ENCODE data around the gene ADGRV1.

The ADGRV1 gene

DNA sequence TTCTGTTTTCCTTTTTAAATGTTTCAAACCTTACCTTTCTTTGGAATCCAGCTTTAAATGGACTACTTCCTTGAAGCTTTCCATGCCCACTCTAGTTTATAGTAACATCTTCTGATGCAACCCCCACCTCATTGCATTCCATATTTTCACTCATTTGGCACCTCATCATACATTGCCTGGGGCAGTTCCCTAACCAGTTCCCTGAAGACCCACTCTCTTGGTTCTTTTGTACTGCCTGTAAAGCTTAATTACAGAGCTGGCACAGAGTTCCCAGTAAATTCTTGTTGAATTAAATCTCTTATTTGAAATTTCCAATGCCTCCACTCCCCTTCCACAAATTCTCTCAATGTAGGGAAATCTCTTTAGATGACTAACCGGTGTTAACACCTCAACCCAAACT lies 567.3 kb downstream of the ADGRV1 start:
- no peak overlapping the region for H3K4me3 ChIP-seq (replicated peaks; ENCODE audit: insufficient read depth, low read length)
- DNase-seq (ENCODE audit: low read depth in 1 of 2, low spot score in 1 of 2) = no peak
- TF ChIP-seq, protein P1, sequence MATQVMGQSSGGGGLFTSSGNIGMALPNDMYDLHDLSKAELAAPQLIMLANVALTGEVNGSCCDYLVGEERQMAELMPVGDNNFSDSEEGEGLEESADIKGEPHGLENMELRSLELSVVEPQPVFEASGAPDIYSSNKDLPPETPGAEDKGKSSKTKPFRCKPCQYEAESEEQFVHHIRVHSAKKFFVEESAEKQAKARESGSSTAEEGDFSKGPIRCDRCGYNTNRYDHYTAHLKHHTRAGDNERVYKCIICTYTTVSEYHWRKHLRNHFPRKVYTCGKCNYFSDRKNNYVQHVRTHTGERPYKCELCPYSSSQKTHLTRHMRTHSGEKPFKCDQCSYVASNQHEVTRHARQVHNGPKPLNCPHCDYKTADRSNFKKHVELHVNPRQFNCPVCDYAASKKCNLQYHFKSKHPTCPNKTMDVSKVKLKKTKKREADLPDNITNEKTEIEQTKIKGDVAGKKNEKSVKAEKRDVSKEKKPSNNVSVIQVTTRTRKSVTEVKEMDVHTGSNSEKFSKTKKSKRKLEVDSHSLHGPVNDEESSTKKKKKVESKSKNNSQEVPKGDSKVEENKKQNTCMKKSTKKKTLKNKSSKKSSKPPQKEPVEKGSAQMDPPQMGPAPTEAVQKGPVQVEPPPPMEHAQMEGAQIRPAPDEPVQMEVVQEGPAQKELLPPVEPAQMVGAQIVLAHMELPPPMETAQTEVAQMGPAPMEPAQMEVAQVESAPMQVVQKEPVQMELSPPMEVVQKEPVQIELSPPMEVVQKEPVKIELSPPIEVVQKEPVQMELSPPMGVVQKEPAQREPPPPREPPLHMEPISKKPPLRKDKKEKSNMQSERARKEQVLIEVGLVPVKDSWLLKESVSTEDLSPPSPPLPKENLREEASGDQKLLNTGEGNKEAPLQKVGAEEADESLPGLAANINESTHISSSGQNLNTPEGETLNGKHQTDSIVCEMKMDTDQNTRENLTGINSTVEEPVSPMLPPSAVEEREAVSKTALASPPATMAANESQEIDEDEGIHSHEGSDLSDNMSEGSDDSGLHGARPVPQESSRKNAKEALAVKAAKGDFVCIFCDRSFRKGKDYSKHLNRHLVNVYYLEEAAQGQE (IDR thresholded peaks at IDR 0.05; ENCODE audit: insufficient replicate concordance, low read depth) = no peak
- TF ChIP-seq SPI1 (IDR thresholded peaks at IDR 0.05; ENCODE audit: borderline replicate concordance, low read depth) (no peak), GABPA (IDR thresholded peaks at IDR 0.05; ENCODE audit: low read depth) (no peak), POLR2AphosphoS5 (IDR thresholded peaks at IDR 0.05; ENCODE audit: low read depth) (no peak)
- TF ChIP-seq, protein P2, sequence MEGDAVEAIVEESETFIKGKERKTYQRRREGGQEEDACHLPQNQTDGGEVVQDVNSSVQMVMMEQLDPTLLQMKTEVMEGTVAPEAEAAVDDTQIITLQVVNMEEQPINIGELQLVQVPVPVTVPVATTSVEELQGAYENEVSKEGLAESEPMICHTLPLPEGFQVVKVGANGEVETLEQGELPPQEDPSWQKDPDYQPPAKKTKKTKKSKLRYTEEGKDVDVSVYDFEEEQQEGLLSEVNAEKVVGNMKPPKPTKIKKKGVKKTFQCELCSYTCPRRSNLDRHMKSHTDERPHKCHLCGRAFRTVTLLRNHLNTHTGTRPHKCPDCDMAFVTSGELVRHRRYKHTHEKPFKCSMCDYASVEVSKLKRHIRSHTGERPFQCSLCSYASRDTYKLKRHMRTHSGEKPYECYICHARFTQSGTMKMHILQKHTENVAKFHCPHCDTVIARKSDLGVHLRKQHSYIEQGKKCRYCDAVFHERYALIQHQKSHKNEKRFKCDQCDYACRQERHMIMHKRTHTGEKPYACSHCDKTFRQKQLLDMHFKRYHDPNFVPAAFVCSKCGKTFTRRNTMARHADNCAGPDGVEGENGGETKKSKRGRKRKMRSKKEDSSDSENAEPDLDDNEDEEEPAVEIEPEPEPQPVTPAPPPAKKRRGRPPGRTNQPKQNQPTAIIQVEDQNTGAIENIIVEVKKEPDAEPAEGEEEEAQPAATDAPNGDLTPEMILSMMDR (IDR thresholded peaks at IDR 0.05; ENCODE audit: insufficient read depth, low read length) = no peak
- H3K27ac ChIP-seq (replicated peaks) = no peak overlapping the region
- H3K27me3 ChIP-seq (ENCODE audit: insufficient read depth, poor library complexity, severe bottlenecking) = no peaks in the 10 kb centered on the region

DNA sequence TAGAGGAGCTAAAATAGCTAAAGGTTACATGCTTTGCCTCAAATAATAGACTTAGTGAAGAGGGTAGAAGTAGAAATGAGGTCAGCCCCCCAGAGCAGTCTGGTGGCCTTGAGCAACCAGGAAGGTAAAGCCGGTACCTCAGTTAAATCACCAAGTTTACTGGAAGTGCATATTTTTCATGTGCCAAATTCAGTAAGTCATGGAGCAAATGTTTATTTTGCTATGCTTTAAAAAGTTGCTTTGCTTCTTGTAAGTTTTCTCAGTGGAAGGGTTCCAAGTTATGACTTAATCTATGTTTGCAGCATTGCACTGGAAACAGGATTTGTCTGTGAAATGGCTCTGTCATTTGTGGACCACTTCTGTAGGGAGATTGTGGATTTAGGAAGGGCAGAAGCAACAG lies 567.9 kb downstream of the ADGRV1 start:
- H3K27ac ChIP-seq (replicated peaks) = no peak overlapping the region
- no peak for DNase-seq (ENCODE audit: low read depth in 1 of 2, low spot score in 1 of 2)
- H3K4me3 ChIP-seq (replicated peaks; ENCODE audit: insufficient read depth, low read length) = no peak overlapping the region
- TF ChIP-seq, protein P2 (IDR thresholded peaks at IDR 0.05; ENCODE audit: insufficient read depth, low read length) = no peak
- TF ChIP-seq SPI1 (IDR thresholded peaks at IDR 0.05; ENCODE audit: borderline replicate concordance, low read depth) (no peak), POLR2AphosphoS5 (IDR thresholded peaks at IDR 0.05; ENCODE audit: low read depth) (no peak), GABPA (IDR thresholded peaks at IDR 0.05; ENCODE audit: low read depth) (no peak)
- TF ChIP-seq, protein P1 (IDR thresholded peaks at IDR 0.05; ENCODE audit: insufficient replicate concordance, low read depth) = no peak
- H3K27me3 ChIP-seq (ENCODE audit: insufficient read depth, poor library complexity, severe bottlenecking) = no peaks in the 10 kb centered on the region

DNA sequence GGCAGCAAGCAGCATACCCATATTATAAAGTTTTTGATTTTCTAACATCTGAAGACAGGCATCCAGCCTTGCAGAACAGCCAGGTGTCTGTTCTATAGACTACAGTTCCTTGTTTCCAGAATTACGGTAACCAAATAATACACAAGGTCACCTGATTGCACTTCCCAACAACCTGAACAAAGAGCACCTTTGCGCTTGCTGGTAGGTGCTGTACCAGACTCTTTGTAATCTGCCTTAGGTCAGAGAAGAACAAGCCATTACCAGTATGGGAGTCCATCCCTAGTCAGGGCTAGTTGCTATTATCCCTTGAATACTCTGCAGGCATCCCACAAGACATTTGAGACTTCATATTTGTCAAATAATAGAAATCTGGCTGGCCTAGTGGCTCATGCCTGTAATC lies 568.3 kb downstream of the ADGRV1 start:
- no peak for DNase-seq (ENCODE audit: low read depth in 1 of 2, low spot score in 1 of 2)
- Histone ChIP-seq H3K27ac (replicated peaks) (no peak overlapping the region), H3K27me3 (ENCODE audit: insufficient read depth, poor library complexity, severe bottlenecking) (no peaks in the 10 kb centered on the region), H3K4me3 (replicated peaks; ENCODE audit: insufficient read depth, low read length) (no peak overlapping the region)
- TF ChIP-seq SPI1 (IDR thresholded peaks at IDR 0.05; ENCODE audit: borderline replicate concordance, low read depth) = no peak

DNA sequence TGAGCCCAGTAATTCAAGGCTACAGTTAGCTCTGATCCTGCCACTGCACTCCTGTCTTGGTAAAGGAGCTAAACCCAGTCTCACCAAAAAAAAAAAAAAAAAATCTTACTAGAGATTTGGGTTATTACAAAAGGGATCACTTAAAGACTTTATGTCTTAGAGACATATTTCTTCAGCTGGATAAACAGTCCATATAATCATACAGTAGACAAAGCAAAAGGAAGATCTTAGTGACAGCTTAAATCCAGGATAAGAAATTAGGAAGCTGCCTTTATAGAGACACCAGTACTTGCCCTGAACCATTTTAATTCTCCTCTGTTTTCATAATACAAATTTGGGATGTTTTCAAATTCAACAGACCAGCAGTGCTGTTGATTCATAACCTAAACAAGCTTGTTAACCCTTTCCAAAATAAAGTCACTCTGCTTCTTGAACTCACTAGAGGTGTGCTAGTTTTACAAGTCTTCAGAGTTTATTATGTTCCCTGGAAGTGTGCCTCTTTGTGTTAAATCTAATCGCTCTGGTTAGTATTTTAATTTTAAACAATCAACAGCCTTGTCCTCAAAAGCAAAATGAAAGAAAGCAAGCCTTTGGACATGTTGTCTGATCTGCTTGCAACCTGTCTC lies 569.0 kb downstream of the ADGRV1 start:
- H3K27me3 ChIP-seq (ENCODE audit: insufficient read depth, poor library complexity, severe bottlenecking) = no peaks in the 10 kb centered on the region
- H3K27ac ChIP-seq (replicated peaks) = no peak overlapping the region
- TF ChIP-seq GABPA (IDR thresholded peaks at IDR 0.05; ENCODE audit: low read depth) = no peak
- no peak for DNase-seq (ENCODE audit: low read depth in 1 of 2, low spot score in 1 of 2)
- H3K4me3 ChIP-seq (replicated peaks; ENCODE audit: insufficient read depth, low read length) = no peak overlapping the region

DNA sequence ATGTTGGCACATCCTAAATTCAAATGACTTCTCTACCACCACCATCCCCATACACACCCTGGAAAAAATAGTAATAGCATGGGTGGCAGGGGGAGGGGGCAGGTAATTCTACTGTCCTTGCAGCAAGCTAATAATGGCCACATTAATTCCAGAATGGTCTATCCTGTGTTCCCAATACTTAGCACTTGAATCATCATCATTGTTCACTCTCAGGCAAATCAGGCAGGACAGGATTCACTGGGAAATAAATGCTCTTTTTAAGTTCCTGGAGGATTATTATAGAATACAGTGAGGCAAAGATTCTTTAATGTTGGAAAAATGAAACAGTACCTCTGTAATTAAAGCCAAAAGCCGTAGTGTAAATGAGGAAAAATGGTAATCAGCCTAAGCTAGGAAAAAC lies 570.0 kb downstream of the ADGRV1 start:
- DNase-seq (ENCODE audit: low read depth in 1 of 2, low spot score in 1 of 2) = no peak
- no peak overlapping the region for H3K27ac ChIP-seq (replicated peaks)
- no peaks in the 10 kb centered on the region for H3K27me3 ChIP-seq (ENCODE audit: insufficient read depth, poor library complexity, severe bottlenecking)
- no peak overlapping the region for H3K4me3 ChIP-seq (replicated peaks; ENCODE audit: insufficient read depth, low read length)
- TF ChIP-seq, protein P2 (IDR thresholded peaks at IDR 0.05; ENCODE audit: insufficient read depth, low read length) = no peak
- TF ChIP-seq, protein P1 (IDR thresholded peaks at IDR 0.05; ENCODE audit: insufficient replicate concordance, low read depth) = no peak
- no peak for TF ChIP-seq GABPA (IDR thresholded peaks at IDR 0.05; ENCODE audit: low read depth)

All from HL-60 (cell line).